ENCODE measurements around the gene NOC2L.

Gene NOC2L

DNA sequence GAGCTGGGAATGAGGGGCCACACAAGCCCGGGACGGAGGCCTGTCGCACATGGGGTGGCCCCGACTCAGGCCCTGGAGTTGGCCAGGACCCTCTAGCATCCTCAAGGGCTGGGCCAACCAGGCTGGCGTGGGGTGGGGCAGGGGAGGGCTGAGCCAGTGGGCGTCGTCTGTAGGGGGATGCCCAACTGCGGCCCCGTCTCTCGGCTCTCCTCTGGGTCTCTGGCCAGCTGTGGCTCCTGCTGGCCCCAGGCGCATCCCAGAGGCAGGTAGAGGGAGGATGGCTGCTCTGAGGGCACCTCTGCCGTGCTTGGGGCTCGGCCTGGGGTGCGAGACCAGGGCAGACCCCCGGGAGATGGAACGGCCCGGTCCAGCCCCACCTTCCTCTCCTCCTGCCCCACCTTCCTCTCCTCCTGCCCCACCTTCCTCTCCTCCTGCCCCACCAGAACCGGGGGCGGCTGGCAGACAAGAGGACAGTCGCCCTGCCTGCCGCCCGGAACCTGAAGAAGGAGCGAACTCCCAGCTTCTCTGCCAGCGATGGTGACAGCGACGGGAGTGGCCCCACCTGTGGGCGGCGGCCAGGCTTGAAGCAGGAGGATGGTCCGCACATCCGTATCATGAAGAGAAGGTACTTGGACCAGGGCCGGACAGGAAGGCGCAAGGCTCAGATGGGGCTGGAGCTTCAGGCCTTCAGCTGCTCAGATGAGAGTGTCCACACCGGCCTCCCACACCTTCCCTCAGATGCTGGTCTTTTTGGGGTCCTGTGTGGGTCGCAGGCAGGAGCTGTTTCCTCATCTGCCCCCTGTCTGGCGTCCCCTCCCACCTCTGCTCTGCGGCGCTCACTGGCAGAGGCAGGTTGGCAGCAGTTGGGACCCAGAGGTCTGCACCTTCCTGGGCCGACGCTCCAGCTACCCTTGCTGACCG lies 29.1 kb downstream of the NOC2L start:
- no peak for DNase-seq (ENCODE audit: low read depth in 2 of 2)

- DNase-seq (ENCODE audit: low read depth in 2 of 2) = no peak
Observed at GRCh38 chr1:928825-929661, 30.0 kb downstream of the NOC2L start.

DNA sequence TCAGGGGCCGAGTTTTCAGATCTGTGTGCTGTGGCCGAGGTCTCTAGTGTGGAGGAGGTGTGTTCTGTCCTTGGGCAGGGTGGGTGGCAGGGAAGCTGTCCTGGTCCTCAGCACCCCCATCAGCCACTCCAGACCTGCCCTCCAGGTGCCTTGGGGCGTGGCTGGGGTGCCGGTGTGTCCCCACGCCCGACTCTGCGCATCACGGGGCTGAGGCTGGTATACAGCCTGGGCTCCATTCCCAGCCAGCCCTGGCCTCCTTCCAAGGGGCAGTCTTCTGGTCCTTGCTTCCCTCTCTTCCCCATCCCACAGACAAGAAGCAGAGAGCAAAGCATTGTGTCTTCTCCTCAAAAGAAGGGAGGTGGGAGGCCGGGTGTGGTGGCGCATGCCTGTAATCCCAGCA lies 31.3 kb downstream of the NOC2L start:
- DNase-seq (ENCODE audit: low read depth in 2 of 2) = no peak

DNA sequence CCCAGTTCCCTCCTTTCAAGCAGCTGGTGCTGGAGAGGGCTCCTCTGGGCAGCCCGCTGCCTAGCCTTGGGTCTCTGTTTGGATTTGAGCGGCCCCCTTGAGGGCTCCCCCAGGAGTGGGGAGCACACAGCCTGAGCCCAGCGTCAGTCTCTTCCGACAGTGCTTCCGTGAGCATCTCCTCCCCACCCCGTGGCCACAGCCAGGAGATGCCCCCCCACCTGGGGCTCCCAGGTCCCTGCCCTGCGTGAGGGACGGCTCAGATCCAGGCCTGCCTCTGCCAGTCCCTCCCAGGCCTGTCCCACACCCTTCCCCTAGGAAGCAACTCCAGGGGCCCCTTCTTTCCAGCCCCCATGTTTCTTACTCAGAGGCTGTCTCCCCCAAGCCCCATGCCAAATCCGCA lies 31.8 kb downstream of the NOC2L start:
- DNase-seq (ENCODE audit: low read depth in 2 of 2) = no peak

GRCh38 chr1:925561-926421 lies 33.3 kb downstream of the NOC2L start:
- no peak for DNase-seq (ENCODE audit: low read depth in 2 of 2)

DNA sequence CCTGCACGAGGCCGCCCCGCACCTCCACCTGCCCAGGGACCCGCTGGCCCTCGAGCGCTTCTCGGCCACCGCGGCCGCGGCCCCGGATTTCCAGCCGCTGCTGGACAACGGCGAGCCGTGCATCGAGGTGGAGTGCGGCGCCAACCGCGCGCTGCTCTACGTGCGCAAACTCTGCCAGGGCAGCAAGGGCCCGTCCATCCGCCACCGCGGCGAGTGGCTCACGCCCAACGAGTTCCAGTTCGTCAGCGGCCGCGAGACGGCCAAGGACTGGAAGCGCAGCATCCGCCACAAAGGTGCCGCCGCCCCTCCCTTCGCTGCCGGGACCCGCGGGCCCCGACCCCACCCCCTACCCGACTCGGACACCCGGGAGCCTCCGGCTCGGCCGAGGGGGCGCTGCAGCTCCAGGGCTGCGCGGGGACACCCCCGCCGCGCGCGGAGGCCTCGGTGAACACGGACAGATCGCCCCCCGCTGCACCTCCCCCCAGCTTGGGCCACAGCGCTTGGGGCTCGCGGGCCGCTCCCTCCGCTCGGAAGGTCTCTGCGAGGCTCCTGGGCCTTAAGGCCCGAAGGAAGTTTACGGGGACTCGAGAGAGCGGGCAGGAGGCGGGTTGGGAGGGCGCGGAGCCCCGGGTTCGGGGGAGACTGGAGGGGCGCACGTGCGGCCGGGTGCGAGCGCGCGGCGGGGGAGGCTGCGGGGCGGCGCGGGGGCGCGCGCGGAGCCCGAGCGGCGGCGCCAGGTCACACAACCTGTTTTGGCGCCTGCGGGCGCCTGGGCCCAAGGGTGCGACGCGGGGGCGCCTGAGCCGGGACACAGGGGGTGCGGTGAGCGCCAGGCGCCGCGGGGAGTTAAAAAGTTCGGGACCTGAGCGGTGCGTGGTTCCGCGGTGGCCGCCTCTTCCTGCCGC lies 34.1 kb downstream of the NOC2L start:
- no peak for DNase-seq (ENCODE audit: low read depth in 2 of 2)

DNA sequence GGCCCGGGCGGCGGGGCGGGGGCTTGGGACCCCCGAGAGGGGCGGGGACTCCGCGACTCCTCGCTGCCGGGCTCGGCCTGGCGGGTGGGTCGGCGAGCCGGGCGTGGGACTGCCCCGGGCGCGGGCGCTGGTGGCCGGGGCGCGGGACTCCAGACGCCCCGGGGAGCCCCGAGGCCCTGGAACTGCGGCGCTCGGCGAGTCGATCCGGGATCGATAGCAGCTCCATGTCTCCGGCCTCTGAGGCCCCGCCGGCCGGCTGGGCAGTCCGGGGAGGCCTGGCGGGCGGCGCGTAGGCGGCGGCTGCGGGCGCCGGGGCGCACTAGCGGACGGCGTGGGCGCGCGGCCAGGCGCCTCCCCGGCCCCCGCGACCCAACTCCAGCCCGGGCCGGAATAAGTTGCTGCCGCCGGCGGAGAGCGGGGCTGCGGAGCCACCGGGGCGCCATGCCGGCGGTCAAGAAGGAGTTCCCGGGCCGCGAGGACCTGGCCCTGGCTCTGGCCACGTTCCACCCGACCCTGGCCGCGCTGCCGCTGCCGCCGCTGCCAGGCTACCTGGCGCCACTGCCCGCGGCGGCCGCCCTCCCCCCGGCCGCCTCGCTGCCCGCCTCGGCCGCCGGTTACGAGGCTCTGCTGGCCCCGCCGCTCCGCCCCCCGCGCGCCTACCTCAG lies 34.9 kb downstream of the NOC2L start:
- DNase-seq (ENCODE audit: low read depth in 2 of 2) = no peak

DNA sequence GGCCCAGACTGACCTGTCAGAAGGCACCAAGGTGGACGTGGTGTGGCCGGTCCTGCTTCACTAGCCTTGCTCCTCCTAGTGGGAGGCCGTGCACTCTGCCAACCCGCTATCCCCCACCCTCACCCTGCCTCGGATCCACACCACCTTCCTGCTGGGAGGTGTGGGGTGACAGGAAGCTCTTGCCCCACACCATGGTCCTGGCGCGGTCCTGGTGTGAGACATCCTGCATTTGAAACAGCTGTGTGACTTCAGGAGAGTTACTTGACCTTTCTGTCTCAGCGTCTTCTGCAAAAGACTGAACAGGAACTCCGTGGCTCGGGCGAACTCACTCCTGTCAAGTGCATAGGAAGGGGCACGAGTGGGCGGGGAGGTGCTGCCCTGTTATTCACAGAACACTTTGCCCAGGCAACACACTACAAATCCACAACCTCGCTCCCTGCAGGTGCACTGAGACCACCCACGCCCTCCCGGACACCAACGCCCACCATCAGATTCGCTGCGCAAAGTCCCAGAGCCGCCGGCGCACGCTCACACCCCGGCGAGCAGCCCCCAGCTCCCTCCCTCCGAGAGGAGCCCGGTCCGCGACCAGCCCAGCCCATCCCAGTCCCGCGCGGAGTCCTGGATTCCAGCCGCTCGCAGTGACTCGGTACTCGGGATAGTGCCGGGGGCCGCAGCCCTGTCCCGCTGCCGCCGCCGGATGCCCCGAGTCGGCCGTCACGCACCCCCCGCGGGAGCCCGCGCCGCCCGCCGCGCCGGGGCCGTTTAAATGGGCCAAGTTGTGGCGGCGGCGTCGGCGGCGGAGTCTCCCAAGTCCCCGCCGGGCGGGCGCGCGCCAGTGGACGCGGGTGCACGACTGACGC lies 35.7 kb downstream of the NOC2L start, which contains the start of gene SAMD11:
Gene SAMD11, plus strand, starts transcription at position 793 of the 860 bp plus-strand sequence. CDS start 509 bp downstream, outside the sequence.
- DNase-seq (ENCODE audit: low read depth in 2 of 2) = peak in 1 of 2 donors; percentile 35

DNA sequence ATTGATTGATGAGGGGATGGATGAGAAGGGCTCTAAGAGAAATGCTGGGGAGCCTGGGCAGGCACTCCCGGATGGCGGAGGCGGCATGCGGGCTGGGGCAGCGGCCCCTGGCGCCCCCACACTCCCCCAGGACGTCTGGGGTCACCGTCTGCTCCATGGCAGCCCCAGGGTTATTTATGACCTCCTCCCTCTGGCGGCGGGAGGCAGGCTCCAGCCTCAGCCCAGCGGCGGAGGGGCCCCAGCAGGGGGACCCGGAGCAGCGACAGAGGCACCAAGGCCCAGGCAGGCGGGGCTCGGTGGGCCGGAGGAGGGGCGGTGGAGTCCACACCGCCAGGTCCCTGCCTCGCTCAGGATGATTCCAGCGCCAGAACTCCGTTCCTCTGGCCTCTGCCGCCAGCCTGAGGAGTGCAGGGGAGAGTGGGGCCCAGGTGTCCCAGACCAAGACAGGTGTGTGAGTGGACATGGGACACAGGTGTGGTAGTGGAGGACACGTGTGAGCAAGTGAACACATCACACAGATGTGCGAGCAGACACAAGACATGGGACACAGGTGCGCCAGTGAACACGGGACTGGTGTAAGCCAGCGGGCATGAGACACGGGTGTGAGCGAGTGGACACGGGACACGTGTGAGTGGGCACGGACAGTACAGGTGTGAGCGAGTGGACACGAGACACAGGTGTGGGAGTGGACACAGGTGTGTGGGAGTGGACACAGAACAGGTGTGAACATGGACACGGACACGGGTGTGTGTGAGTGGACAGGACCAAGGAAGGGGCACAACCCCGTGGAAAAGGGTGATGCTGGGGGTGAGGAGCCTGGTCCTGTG lies 37.8 kb downstream of the NOC2L start:
- DNase-seq (ENCODE audit: low read depth in 2 of 2) = no peak

GRCh38 chr1:920521-920920 lies 38.5 kb downstream of the NOC2L start:
- no peak for DNase-seq (ENCODE audit: low read depth in 2 of 2)

DNA sequence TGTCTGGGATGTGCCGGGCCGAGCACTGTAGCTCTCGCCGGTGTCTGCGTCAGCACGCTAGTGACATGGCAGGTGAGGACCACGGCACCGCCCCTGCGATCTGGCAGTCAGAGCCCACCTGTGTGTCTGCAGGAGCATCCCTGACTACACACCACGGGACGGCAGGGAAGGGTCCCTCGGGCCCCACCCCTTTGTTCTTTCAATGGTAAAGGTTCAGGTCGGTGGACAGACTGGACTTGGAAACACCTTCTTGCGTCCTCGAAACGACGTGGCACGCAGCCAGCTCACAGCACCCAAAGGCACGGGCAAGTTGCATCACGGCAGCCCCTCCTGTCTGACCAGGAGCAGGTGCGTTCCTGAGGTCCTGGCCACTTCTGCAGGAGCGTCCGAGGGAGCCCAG lies 39.0 kb downstream of the NOC2L start:
- DNase-seq (ENCODE audit: low read depth in 2 of 2) = no peak

DNA sequence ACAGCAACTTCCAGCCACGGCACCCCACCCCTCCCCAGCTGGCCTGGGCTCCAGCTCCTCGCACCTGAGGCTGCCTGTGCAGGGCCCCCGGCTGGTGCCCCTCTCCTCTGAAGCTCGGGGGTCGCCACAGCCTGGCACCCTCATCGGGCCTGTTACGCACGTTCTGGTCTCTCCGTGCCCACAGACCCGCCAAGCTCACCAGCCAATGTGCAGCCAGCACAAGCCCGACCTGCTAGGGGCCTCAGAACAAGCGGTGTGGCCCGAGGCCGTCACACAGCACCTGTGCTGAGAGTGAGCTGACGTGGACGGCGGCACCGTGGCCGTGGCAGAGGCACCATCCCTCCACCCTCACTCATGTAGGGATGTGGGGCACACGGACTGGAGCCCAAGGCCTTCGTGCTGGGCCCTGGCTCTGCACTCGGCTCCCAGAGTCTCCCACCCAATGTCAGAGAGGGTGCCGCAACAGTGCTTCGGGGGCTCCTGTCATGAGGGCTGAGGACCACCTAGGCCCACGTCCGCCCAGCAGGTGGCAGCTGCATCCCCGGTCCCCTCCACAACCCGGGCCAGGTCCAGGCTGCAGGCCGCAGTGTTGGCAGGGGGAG lies 39.7 kb downstream of the NOC2L start:
- no peak for DNase-seq (ENCODE audit: low read depth in 2 of 2)

GRCh38 chr1:918843-919242 lies 40.2 kb downstream of the NOC2L start:
- DNase-seq (ENCODE audit: low read depth in 2 of 2) = no peak

GRCh38 chr1:918353-918752 lies 40.7 kb downstream of the NOC2L start:
- no peak for DNase-seq (ENCODE audit: low read depth in 2 of 2)

- no peak for DNase-seq (ENCODE audit: low read depth in 2 of 2)
Observed at GRCh38 chr1:917466-918091, 41.5 kb downstream of the NOC2L start.

DNA sequence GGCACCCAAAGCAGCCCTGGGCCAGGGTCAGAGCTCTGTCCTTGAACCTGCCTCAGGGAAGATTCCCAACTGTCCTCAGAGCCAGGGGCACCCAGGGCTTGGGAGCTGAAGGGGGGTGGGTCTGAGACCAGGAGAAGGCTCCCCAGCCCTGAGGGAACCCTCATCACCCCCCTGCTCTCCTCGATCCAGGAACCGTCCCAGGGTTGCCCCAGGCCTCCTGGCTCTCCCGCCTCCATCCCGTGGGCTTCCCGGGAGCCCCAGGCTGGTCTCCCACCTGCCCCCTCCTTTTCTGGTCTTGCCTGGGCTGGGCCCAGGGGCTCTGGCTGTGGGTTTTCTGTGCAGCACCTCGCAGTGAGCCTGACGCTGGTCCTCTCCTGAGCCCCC lies 42.0 kb downstream of the NOC2L start:
- no peak for DNase-seq (ENCODE audit: low read depth in 2 of 2)

All from activated CD4-positive, alpha-beta T cell treated with anti-CD3 and anti-CD28 coated beads for 24 hours (primary cell).